Stimulated activated CD8-positive, alpha-beta memory T cell treated with anti-CD3 and anti-CD28 coated beads, Interleukin-4, amount 100 ng/mL, for 1 hour (primary cell): ENCODE data around the gene KRTAP10-8.
"Not testable (repeated sequence)": the region's sequence is repeated elsewhere in the genome, so short reads cannot be mapped to it uniquely, and the experiment has no call there.

ENCODE experiments used
- DNase-seq, 2 donors: peaks; one replicate each; pipeline ENCODE4 v3.0.0-alpha.2; 2020; ENCODE audit warnings: low read depth in 2 of 2, low spot score in 1 of 2

The KRTAP10-8 gene

GRCh38 chr21:44616591-44616926 is 4.7 kb downstream of the KRTAP10-8 start:
- no peak for DNase-seq

DNA sequence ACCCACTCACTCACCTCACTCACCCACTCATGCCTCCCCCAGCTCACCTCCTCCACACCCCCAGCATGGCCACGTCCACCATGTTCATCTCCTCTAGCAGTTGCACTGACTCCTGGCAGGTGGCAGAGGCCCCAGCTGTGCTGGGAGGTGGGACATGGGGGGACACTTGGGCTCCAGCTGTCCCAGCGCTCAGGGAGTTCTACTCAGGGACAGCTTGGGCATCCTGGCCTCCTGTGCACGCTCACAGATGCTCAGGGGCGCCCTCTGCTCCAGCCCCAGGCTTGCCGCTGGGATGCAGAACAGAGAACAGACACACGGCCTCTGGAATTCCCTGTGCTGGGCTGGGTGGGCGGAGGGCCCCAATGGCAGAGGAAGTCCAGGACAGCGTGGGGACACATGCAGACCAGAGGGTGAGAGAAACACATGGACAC is 5.2 kb downstream of the KRTAP10-8 start:
- no peak for DNase-seq

DNA sequence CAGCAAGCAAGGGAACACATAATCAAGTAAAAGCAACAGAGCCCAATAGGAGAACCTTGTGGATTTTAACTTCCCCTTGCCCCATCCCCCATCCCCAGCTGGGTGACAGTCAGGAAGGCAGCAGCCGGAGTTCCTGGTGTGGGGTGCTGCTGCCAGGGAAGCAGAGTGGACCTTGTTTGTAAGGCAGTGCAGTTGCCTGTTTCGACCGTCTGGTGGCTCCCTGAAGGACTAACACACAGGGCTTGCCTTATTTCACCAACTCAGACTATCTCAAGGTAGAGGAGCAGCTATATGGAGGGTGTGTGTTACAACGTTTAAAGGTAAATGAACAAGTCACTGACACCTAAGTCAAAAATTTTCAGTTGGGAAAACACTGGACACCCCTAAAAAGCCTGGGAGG is 6.6 kb downstream of the KRTAP10-8 start:
- no peak for DNase-seq

GRCh38 chr21:44618909-44619308 is 7.0 kb downstream of the KRTAP10-8 start:
- DNase-seq: peak in 1 of 2 donors; percentile 34

- DNase-seq: no peak
Measured at GRCh38 chr21:44619886-44620285, 8.0 kb downstream of the KRTAP10-8 start.

DNA sequence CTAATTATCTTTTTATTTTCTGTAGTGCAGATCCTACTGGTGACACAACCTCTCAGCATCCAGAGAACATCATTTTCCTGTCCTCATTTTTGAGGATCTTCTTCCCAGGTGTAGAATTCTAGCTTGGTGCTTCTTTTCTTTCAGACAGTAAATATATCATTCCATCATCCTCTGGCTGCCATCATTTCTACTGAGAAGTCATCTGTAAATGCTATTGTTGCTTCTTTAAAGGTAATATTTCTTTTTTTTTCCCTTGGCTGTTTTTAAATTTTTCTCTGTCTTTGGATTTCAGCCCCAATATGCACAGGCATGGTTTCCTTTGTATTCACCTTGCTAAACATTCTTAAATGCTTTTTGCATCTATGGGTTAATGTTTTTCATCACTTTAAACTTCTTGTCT is 11.7 kb downstream of the KRTAP10-8 start:
- no peak for DNase-seq

DNA sequence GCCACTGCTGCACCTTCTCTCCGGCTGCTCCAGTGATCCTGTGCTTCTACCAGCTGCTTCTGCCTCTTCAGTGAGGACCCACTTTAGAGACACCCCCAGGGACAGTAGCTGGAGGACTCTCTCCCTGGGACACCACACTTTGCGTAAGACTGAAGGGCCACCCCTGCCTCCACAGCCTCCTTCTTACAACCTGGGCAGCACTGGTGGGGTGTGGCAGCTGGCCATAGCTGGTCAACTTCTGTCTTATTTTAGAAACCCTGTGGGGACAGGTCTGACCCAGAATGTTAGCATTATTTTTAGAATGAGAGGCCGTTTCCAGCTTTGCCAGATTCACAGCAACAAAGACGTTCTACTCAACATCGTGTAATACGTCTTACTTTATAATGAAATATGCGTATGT is 13.9 kb downstream of the KRTAP10-8 start:
- no peak for DNase-seq

GRCh38 chr21:44626262-44626661 is 14.4 kb downstream of the KRTAP10-8 start:
- DNase-seq: no peak

DNA sequence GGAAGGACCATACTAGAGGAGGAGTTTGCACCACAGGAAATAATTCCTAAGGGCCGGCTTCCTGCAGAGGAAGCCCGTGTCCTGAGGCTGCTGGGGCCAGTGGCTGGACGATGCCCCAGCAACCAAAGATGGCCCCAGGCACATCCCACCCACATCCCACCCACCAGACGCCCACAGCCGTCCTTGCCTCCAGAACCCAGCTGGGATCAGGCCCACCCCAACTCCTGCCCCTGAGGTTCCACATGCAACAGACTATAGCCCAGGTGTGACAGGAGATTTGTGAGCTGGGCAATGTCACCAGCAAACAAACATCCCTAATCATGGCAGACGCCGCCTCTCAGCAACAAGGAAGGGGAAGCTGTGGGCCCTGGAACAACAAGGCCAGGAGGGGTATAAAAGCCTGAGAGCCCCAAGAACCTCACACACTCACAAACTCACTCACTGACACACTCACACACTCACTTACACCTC is 14.8 kb downstream of the KRTAP10-8 start, which contains the start of gene KRTAP10-9:
Gene KRTAP10-9 (plus strand): TSS at position 421 of the 471 bp plus-strand sequence. CDS start 79 bp downstream, outside the sequence.
- no peak for DNase-seq

- DNase-seq: not testable (repeated sequence)
Measured at GRCh38 chr21:44627181-44627822, 15.4 kb downstream of the KRTAP10-8 start.

GRCh38 chr21:44627831-44628233 is 16.0 kb downstream of the KRTAP10-8 start:
- DNase-seq: not testable (repeated sequence)

DNA sequence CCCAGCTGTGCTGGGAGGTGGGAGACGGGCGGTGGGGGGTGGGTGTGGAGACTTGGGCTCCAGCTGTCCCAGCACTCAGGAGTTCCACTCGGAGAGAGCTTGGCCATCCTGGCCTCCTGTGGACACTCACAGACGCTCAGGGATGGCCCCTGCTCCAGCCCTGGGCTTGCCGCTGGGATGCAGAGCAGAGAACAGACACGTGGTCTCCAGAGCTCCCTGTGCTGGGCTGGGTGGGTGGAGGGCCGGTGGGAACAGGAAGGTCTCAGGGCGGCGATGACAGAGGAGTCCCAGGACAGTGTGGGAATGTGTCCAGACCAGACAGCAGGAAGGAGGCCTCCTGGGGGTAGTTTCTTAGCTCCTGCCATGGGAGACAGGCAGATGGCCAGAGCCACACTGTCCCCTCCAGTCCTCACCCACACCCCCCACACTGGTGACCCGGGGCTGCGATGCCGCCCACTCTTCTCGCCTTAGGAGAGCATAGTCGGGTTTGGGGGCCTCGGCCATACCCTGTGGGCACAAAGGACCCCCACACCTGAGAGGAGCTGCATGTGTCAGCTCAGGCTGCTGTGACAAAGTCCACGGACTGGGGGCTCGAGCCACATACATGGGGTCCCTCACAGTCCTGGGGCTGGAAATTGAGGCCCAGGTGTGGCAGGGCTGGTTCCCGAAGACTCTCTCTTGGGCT is 17.0 kb downstream of the KRTAP10-8 start:
- no peak for DNase-seq

- no peak for DNase-seq
Measured at GRCh38 chr21:44630440-44630839, 18.6 kb downstream of the KRTAP10-8 start.

- no peak for DNase-seq
Measured at GRCh38 chr21:44632067-44632466, 20.2 kb downstream of the KRTAP10-8 start.

DNA sequence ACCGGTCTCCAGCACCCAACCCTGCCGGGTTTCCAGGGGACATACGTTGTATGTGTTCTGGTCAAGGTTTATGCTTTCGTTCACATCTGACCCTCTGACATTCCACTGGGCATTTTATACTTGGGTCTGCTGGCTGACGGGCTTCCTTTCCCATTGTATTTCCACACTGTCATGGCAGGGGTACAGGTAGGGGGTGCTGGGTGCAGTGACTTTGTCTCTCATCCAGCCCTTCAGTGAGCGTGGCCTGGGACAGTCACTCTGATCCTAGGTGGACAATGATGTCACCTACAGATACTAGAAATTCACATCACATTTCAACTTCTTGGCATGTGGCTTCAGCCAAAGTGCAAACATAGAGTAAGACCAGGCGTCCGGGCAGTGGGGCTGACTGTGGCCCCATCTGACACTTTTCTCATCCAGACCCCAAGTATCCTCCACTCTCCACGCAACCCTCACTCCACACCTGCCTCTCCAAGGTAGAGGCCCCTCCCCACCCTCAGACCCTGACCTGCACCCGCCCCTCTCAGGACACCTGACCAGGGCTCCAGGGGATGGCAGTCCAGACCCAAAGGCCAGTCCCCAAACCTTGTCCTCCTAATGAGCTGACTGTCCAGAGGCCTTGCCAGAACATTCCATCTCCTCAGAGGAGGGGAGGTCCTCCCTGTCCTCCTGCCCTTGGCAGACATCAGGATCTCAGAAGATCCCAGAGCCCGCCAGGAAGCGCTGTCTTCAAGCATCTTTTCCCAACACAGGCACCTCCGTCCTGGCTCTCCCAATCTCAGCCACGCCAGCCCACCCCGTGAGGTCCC is 24.5 kb downstream of the KRTAP10-8 start:
- no peak for DNase-seq

GRCh38 chr21:44637018-44637850 is 25.4 kb downstream of the KRTAP10-8 start, which contains the start of gene KRTAP10-10:
Gene KRTAP10-10, plus strand, starts transcription at chr21:44637356. Its CDS starts 62 bp downstream, at chr21:44637418.
- no peak for DNase-seq

DNA sequence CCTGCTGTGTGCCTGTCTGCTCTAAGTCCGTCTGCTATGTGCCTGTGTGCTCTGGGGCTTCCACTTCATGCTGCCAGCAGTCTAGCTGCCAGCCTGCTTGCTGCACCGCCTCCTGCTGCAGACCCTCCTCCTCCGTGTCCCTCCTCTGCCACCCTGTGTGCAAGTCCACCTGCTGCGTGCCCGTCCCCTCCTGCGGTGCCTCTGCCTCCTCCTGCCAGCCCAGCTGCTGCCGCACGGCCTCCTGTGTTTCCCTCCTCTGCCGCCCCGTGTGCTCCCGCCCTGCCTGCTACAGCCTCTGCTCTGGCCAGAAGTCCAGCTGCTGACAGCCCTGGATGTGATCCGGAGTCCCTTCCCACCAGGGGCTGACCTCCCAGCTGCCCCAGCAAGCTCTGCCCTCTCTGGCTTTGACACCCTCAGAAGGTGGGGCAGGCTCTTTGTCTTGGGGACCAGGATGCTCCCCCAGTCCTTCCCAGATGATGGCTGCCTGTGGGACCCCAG is 26.0 kb downstream of the KRTAP10-8 start:
- DNase-seq: not testable (repeated sequence)

GRCh38 chr21:44638506-44639330 is 26.8 kb downstream of the KRTAP10-8 start:
- DNase-seq: not testable (repeated sequence)

- no peak for DNase-seq
Measured at GRCh38 chr21:44639331-44639655, 27.4 kb downstream of the KRTAP10-8 start.

- DNase-seq: no peak
Measured at GRCh38 chr21:44640761-44641160, 28.9 kb downstream of the KRTAP10-8 start.
